GM21447 (cell line): ENCODE data around the gene KLHL33.

Source experiments
- ATAC-seq: cut with Tn5 transposase; IDR thresholded peaks from one replicate; pipeline ENCODE4 v1.9.1; 2021; ENCODE audit not compliant: unreplicated experiment

The KLHL33 gene

DNA sequence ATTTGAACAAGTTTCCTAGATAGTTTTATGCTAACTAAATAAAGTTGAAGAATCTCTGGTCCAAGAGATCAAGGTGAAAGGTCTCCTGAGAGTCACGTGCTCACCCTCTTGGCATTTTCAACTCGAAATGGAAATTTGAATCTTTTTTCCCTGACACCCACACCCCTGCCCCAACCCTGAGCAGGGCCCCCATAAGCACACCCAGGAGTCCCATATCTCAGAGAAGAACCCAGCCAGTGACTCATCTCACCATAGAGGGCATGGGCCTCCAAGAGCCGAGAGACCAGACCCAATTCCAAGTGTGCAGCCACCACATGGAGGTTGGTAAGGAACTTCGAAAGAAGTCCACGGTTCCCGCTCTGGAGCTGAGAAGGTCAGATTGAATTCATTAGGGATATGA is 55.3 kb downstream of the KLHL33 start:
- no peak for ATAC-seq

DNA sequence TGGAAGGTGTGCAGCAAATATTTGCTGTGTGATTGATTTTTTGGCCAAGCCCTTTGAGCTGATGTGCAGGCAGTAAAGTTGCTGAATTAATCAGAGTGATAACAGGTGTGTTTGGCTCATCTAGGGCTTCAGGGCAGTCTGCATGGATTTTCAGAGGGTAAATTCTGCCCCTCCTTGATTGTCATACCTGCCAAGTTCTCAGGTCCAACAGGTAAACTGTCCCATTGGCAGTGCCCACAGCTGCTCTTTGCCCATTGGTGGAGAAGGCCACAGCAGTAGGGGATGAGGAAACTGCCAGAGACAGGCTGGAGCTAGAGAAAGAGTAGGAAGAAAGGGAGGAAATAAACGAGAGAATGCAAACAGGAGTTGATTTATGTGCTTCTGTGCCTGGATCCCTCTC is 56.2 kb downstream of the KLHL33 start:
- ATAC-seq: no peak

DNA sequence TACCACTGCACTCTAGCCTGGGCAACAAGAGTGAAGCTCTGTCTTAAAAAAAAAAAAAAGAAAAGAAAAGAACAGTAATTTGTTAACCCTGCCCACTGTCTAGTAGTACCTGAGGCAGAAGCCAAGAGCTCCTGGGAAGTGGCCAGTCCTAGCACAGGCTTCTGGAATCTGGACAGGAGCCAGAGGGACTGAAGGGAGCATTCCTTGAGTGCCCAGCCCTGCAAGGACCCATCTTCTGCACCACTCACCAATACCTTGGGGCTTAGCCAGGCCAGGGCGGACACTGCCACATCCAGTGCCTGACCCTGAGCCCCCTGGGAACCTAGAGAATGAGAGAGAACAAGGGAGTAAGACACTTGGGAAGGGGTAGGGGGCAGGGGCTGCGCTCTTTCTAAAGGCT is 58.8 kb downstream of the KLHL33 start:
- ATAC-seq: no peak

DNA sequence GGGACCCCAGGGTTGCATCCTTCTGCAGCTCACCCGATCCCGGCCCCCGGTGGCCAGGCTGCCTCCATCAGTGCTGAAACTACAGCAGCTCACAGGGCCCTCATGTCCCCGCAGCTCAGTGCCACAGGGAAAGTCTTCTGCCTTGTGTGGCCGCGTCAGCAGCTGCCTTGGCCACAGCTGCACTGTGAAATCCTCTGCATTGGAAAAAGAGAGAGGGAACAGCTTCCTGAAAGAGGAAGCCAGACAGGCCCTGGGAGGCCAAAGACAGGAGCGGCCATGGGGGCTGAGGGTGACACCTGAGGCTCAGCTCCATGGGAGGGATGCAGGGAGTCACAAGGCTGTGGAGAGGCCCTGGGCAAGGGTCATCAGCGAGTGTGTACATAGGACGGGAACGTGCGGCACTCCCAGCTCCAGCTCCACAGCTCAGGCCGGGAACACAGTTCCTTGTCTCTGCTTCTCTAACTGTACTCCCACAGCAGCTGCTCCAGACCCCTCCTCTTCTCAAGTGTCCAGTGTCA is 59.8 kb downstream of the KLHL33 start:
- no peak for ATAC-seq
